Measurements from ENCODE around the gene FGG. TPM values are rescaled to one million over a fixed set of nuclear protein-coding genes. Genes with fewer than 3 reads are reported as not detected.

The FGG gene
- total RNA-seq, 2 donors from 2014 or later = not detected

GRCh38 chr4:154569028-154569427 lies 43.4 kb downstream of the FGG start:
- Mint-ChIP-seq H3K36me3 (ENCODE audit: low read depth) (no peaks in the 10 kb centered on the region), H3K4me3 (no peak overlapping the region), H3K4me1 (no peaks in the 10 kb centered on the region), H3K27ac (no peak overlapping the region), H3K27me3 (peaks cover 6% of the 10 kb centered on the region)
- DNase-seq (no peak), ATAC-seq (no peak)
- no peaks in the 10 kb centered on the region for H3K9me3 ChIP-seq (ENCODE audit: control insufficient read depth, low read length, poor library complexity, severe bottlenecking)

- peaks cover 6% of the 10 kb centered on the region for H3K27me3 Mint-ChIP-seq
- no peaks in the 10 kb centered on the region for H3K36me3 Mint-ChIP-seq (ENCODE audit: low read depth)
- H3K4me1 Mint-ChIP-seq = no peaks in the 10 kb centered on the region
- DNase-seq (no peak), ATAC-seq (no peak)
- no peak overlapping the region for H3K4me3 Mint-ChIP-seq
- H3K9me3 ChIP-seq (ENCODE audit: control insufficient read depth, low read length, poor library complexity, severe bottlenecking) = no peaks in the 10 kb centered on the region
- H3K27ac Mint-ChIP-seq = no peak overlapping the region
Measured at GRCh38 chr4:154566639-154567204, 45.7 kb downstream of the FGG start.

- H3K4me1 Mint-ChIP-seq = no peaks in the 10 kb centered on the region
- no peak overlapping the region for H3K27ac Mint-ChIP-seq
- H3K9me3 ChIP-seq (ENCODE audit: control insufficient read depth, low read length, poor library complexity, severe bottlenecking) = no peaks in the 10 kb centered on the region
- H3K36me3 Mint-ChIP-seq (ENCODE audit: low read depth) = no peaks in the 10 kb centered on the region
- H3K4me3 Mint-ChIP-seq = no peak overlapping the region
- ATAC-seq (no peak), DNase-seq (no peak)
- peaks cover 10% of the 10 kb centered on the region for H3K27me3 Mint-ChIP-seq
Measured at GRCh38 chr4:154565704-154566103, 46.8 kb downstream of the FGG start.

GRCh38 chr4:154564311-154564710 lies 48.1 kb downstream of the FGG start:
- ATAC-seq (no peak), DNase-seq (no peak)
- H3K4me1 Mint-ChIP-seq = peaks cover 10% of the 10 kb centered on the region
- peaks cover 18% of the 10 kb centered on the region for H3K27me3 Mint-ChIP-seq
- no peak overlapping the region for H3K4me3 Mint-ChIP-seq
- H3K36me3 Mint-ChIP-seq (ENCODE audit: low read depth) = no peaks in the 10 kb centered on the region
- no peaks in the 10 kb centered on the region for H3K9me3 ChIP-seq (ENCODE audit: control insufficient read depth, low read length, poor library complexity, severe bottlenecking)
- no peak overlapping the region for H3K27ac Mint-ChIP-seq

GRCh38 chr4:154562697-154563254 lies 49.7 kb downstream of the FGG start, which contains the start of gene FGB:
FGB (plus strand) TSS chr4:154563011; CDS start chr4:154563019, 8 bp downstream.
- no peaks in the 10 kb centered on the region for H3K36me3 Mint-ChIP-seq (ENCODE audit: low read depth)
- peaks cover 22% of the 10 kb centered on the region for H3K27me3 Mint-ChIP-seq
- peaks cover 10% of the 10 kb centered on the region for H3K4me1 Mint-ChIP-seq
- ATAC-seq (no peak), DNase-seq (no peak)
- H3K9me3 ChIP-seq (ENCODE audit: control insufficient read depth, low read length, poor library complexity, severe bottlenecking) = no peaks in the 10 kb centered on the region
- H3K27ac Mint-ChIP-seq = no peak within 1 kb of the TSS
- no peak within 1 kb of the TSS for H3K4me3 Mint-ChIP-seq

- no peak for DNase-seq
Measured at GRCh38 chr4:154560824-154561231, 51.6 kb downstream of the FGG start.

GRCh38 chr4:154560419-154560801 lies 52.0 kb downstream of the FGG start:
- Mint-ChIP-seq H3K4me3 (no peak overlapping the region), H3K4me1 (peaks cover 10% of the 10 kb centered on the region), H3K27ac (no peak overlapping the region), H3K27me3 (peaks cover 22% of the 10 kb centered on the region), H3K36me3 (ENCODE audit: low read depth) (no peaks in the 10 kb centered on the region)
- ATAC-seq = no peak
- no peak for DNase-seq
- H3K9me3 ChIP-seq (ENCODE audit: control insufficient read depth, low read length, poor library complexity, severe bottlenecking) = no peaks in the 10 kb centered on the region

More at GRCh38 chr4:154560824-154561231, 51.6 kb downstream of the FGG start:
- no peak overlapping the region for H3K4me3 Mint-ChIP-seq
- H3K36me3 Mint-ChIP-seq (ENCODE audit: low read depth) = no peaks in the 10 kb centered on the region
- peaks cover 22% of the 10 kb centered on the region for H3K27me3 Mint-ChIP-seq
- no peaks in the 10 kb centered on the region for H3K9me3 ChIP-seq (ENCODE audit: control insufficient read depth, low read length, poor library complexity, severe bottlenecking)
- peaks cover 10% of the 10 kb centered on the region for H3K4me1 Mint-ChIP-seq
- no peak overlapping the region for H3K27ac Mint-ChIP-seq
- no peak for ATAC-seq

GRCh38 chr4:154559494-154560418 lies 52.7 kb downstream of the FGG start:
- Mint-ChIP-seq H3K27ac (no peak overlapping the region), H3K4me1 (peaks cover 10% of the 10 kb centered on the region), H3K4me3 (no peak overlapping the region), H3K27me3 (peaks cover 22% of the 10 kb centered on the region), H3K36me3 (ENCODE audit: low read depth) (no peaks in the 10 kb centered on the region)
- no peaks in the 10 kb centered on the region for H3K9me3 ChIP-seq (ENCODE audit: control insufficient read depth, low read length, poor library complexity, severe bottlenecking)
- ATAC-seq = no peak
- no peak for DNase-seq

GRCh38 chr4:154559141-154559493 lies 53.3 kb downstream of the FGG start:
- ATAC-seq = no peak
- Mint-ChIP-seq H3K4me3 (no peak overlapping the region), H3K27ac (no peak overlapping the region), H3K4me1 (peaks cover 10% of the 10 kb centered on the region), H3K36me3 (ENCODE audit: low read depth) (no peaks in the 10 kb centered on the region), H3K27me3 (peaks cover 22% of the 10 kb centered on the region)
- DNase-seq = no peak
- H3K9me3 ChIP-seq (ENCODE audit: control insufficient read depth, low read length, poor library complexity, severe bottlenecking) = no peaks in the 10 kb centered on the region

Other genes with a start within 250 kb of the FGG start
- gene DCHS2, start 120.9 kb downstream of the FGG start, total RNA-seq = under 1 TPM; 0.12 to 0.21 TPM
- gene PLRG1, start 62.3 kb downstream of the FGG start, total RNA-seq = 10 to 100 TPM; 42.5 to 49.7 TPM
- gene FGB, start 49.6 kb downstream of the FGG start, total RNA-seq = not detected
- not detected for gene FGA, start 21.9 kb downstream of the FGG start, total RNA-seq
- not detected for gene LRAT, start 131.3 kb upstream of the FGG start, total RNA-seq
- not detected for gene RBM46, start 168.6 kb upstream of the FGG start, total RNA-seq